Activated naive CD8-positive, alpha-beta T cell treated with anti-CD3 and anti-CD28 coated beads for 36 hours (primary cell): ENCODE results near the gene HACD4. TPM values are rescaled to one million over a fixed set of nuclear protein-coding genes. Genes with fewer than 3 reads are reported as not detected.
"Not testable (repeated sequence)": the region's sequence is repeated elsewhere in the genome, so short reads cannot be mapped to it uniquely, and the experiment has no call there.

Experiments used
- DNase-seq: peaks from one replicate; pipeline ENCODE4 v3.0.0; 2021
- H3K27ac Mint-ChIP-seq: one replicate; pipeline ENCODE4 v1.8.0; 2022; ENCODE audit warnings: mild to moderate bottlenecking, moderate library complexity, mixed read lengths
- H3K27me3 Mint-ChIP-seq: one replicate; pipeline ENCODE4 v1.8.0; 2022; ENCODE audit warnings: mild to moderate bottlenecking, mixed read lengths
- H3K36me3 Mint-ChIP-seq: one replicate; pipeline ENCODE4 v1.8.0; 2021; ENCODE audit warnings: mild to moderate bottlenecking, mixed read lengths
- H3K4me1 Mint-ChIP-seq: one replicate; pipeline ENCODE4 v1.8.0; 2021; ENCODE audit warnings: mixed read lengths
- H3K4me3 Mint-ChIP-seq: one replicate; pipeline ENCODE4 v1.8.0; 2022; ENCODE audit warnings: mild to moderate bottlenecking, moderate library complexity, mixed read lengths
- H3K9me3 Mint-ChIP-seq: one replicate; pipeline ENCODE4 v1.8.0; 2022; ENCODE audit warnings: mixed read lengths
- total RNA-seq, 2 experiments: library from RNA; stranded (reverse); gene quantifications; one replicate each; pipeline ENCODE4 v1.2.3, GENCODE V29; 2021

The HACD4 gene
- total RNA-seq, 2 experiments from 2014 or later = 5.2 to 5.3 TPM

GRCh38 chr9:20994486-20994885 is 37.0 kb downstream of the HACD4 start:
- DNase-seq = no peak
- H3K4me1 Mint-ChIP-seq = peaks cover 10% of the 10 kb centered on the region
- no peaks in the 10 kb centered on the region for H3K27me3 Mint-ChIP-seq
- peaks cover 46% of the 10 kb centered on the region for H3K36me3 Mint-ChIP-seq
- H3K27ac Mint-ChIP-seq = no peak overlapping the region
- H3K9me3 Mint-ChIP-seq = no peaks in the 10 kb centered on the region
- H3K4me3 Mint-ChIP-seq = no peak overlapping the region

- no peaks in the 10 kb centered on the region for H3K27me3 Mint-ChIP-seq
- no peaks in the 10 kb centered on the region for H3K4me1 Mint-ChIP-seq
- H3K9me3 Mint-ChIP-seq = no peaks in the 10 kb centered on the region
- no peak for DNase-seq
- no peak overlapping the region for H3K27ac Mint-ChIP-seq
- H3K36me3 Mint-ChIP-seq = peaks cover 44% of the 10 kb centered on the region
- no peak overlapping the region for H3K4me3 Mint-ChIP-seq
Observed at GRCh38 chr9:20990867-20991266, 40.6 kb downstream of the HACD4 start.

- H3K9me3 Mint-ChIP-seq = no peaks in the 10 kb centered on the region
- peaks cover 35% of the 10 kb centered on the region for H3K36me3 Mint-ChIP-seq
- no peaks in the 10 kb centered on the region for H3K27me3 Mint-ChIP-seq
- DNase-seq = no peak
- no peak overlapping the region for H3K4me3 Mint-ChIP-seq
- H3K27ac Mint-ChIP-seq = no peak overlapping the region
- no peaks in the 10 kb centered on the region for H3K4me1 Mint-ChIP-seq
Observed at GRCh38 chr9:20989923-20990341, 41.5 kb downstream of the HACD4 start.

GRCh38 chr9:20988671-20989315 is 42.6 kb downstream of the HACD4 start:
- Mint-ChIP-seq H3K4me1 (no peaks in the 10 kb centered on the region), H3K27me3 (no peaks in the 10 kb centered on the region), H3K27ac (no peak overlapping the region), H3K9me3 (no peaks in the 10 kb centered on the region), H3K36me3 (peaks cover 28% of the 10 kb centered on the region), H3K4me3 (no peak overlapping the region)
- no peak for DNase-seq

GRCh38 chr9:20988061-20988460 is 43.4 kb downstream of the HACD4 start:
- H3K4me1 Mint-ChIP-seq = no peaks in the 10 kb centered on the region
- H3K36me3 Mint-ChIP-seq = peaks cover 25% of the 10 kb centered on the region
- H3K27ac Mint-ChIP-seq = no peak overlapping the region
- DNase-seq = no peak
- no peaks in the 10 kb centered on the region for H3K9me3 Mint-ChIP-seq
- no peaks in the 10 kb centered on the region for H3K27me3 Mint-ChIP-seq
- no peak overlapping the region for H3K4me3 Mint-ChIP-seq

- Mint-ChIP-seq H3K27me3 (no peaks in the 10 kb centered on the region), H3K4me3 (no peak overlapping the region), H3K27ac (no peak overlapping the region), H3K36me3 (peaks cover 26% of the 10 kb centered on the region), H3K9me3 (no peaks in the 10 kb centered on the region), H3K4me1 (no peaks in the 10 kb centered on the region)
- DNase-seq = no peak
Observed at GRCh38 chr9:20987521-20987920, 43.9 kb downstream of the HACD4 start.

- DNase-seq = no peak
- Mint-ChIP-seq H3K4me1 (peaks cover 3% of the 10 kb centered on the region), H3K9me3 (no peaks in the 10 kb centered on the region), H3K27me3 (no peaks in the 10 kb centered on the region), H3K27ac (no peak overlapping the region), H3K36me3 (peaks cover 28% of the 10 kb centered on the region), H3K4me3 (no peak overlapping the region)
Observed at GRCh38 chr9:20985851-20986600, 45.4 kb downstream of the HACD4 start.

- Mint-ChIP-seq H3K27ac (no peak overlapping the region), H3K4me3 (no peak overlapping the region), H3K9me3 (no peaks in the 10 kb centered on the region), H3K36me3 (peaks cover 23% of the 10 kb centered on the region), H3K4me1 (peaks cover 5% of the 10 kb centered on the region), H3K27me3 (no peaks in the 10 kb centered on the region)
- DNase-seq = no peak
Observed at GRCh38 chr9:20984506-20984905, 46.9 kb downstream of the HACD4 start.

GRCh38 chr9:20981486-20981885 is 50.0 kb downstream of the HACD4 start:
- Mint-ChIP-seq H3K4me3 (no peak overlapping the region), H3K9me3 (no peaks in the 10 kb centered on the region), H3K36me3 (peaks cover 19% of the 10 kb centered on the region), H3K27me3 (no peaks in the 10 kb centered on the region), H3K4me1 (peaks cover 5% of the 10 kb centered on the region), H3K27ac (no peak overlapping the region)
- DNase-seq = no peak

- no peaks in the 10 kb centered on the region for H3K9me3 Mint-ChIP-seq
- H3K27me3 Mint-ChIP-seq = no peaks in the 10 kb centered on the region
- no peak overlapping the region for H3K27ac Mint-ChIP-seq
- H3K4me1 Mint-ChIP-seq = peaks cover 5% of the 10 kb centered on the region
- H3K4me3 Mint-ChIP-seq = no peak overlapping the region
- H3K36me3 Mint-ChIP-seq = peaks cover 19% of the 10 kb centered on the region
- DNase-seq = no peak
Observed at GRCh38 chr9:20980832-20981455, 50.5 kb downstream of the HACD4 start.

GRCh38 chr9:20978249-20978648 is 53.2 kb downstream of the HACD4 start:
- no peaks in the 10 kb centered on the region for H3K9me3 Mint-ChIP-seq
- no peak for DNase-seq
- H3K27ac Mint-ChIP-seq = no peak overlapping the region
- peaks cover 5% of the 10 kb centered on the region for H3K4me1 Mint-ChIP-seq
- no peak overlapping the region for H3K4me3 Mint-ChIP-seq
- no peaks in the 10 kb centered on the region for H3K27me3 Mint-ChIP-seq
- H3K36me3 Mint-ChIP-seq = peaks cover 25% of the 10 kb centered on the region

GRCh38 chr9:20974191-20974938 is 57.1 kb downstream of the HACD4 start:
- not testable (repeated sequence) for H3K27ac Mint-ChIP-seq, H3K4me1 Mint-ChIP-seq, H3K4me3 Mint-ChIP-seq, H3K9me3 Mint-ChIP-seq, H3K27me3 Mint-ChIP-seq, DNase-seq
- H3K36me3 Mint-ChIP-seq = peaks cover 29% of the 10 kb centered on the region

GRCh38 chr9:20973246-20973947 is 58.0 kb downstream of the HACD4 start:
- not testable (repeated sequence) for H3K27me3 Mint-ChIP-seq, H3K27ac Mint-ChIP-seq, DNase-seq, H3K9me3 Mint-ChIP-seq, H3K4me1 Mint-ChIP-seq, H3K4me3 Mint-ChIP-seq
- H3K36me3 Mint-ChIP-seq = peaks cover 27% of the 10 kb centered on the region

GRCh38 chr9:20972684-20973083 is 58.8 kb downstream of the HACD4 start:
- Mint-ChIP-seq H3K27ac (no peak overlapping the region), H3K4me3 (no peak overlapping the region), H3K27me3 (no peaks in the 10 kb centered on the region)

More at GRCh38 chr9:20972684-20973083, 58.8 kb downstream of the HACD4 start:
- H3K36me3 Mint-ChIP-seq = peaks cover 27% of the 10 kb centered on the region
- DNase-seq = no peak
- peaks cover 3% of the 10 kb centered on the region for H3K4me1 Mint-ChIP-seq
- peaks cover 8% of the 10 kb centered on the region for H3K9me3 Mint-ChIP-seq
